ENCODE results near the gene ARHGAP29. TPM values are rescaled to one million over a fixed set of nuclear protein-coding genes. Genes with fewer than 3 reads are reported as not detected.
"Not testable (repeated sequence)": the region's sequence is repeated elsewhere in the genome, so short reads cannot be mapped to it uniquely, and the experiment has no call there.

The ARHGAP29 gene
- total RNA-seq, 1 donor from 2014 or later: 42.7 TPM

DNA sequence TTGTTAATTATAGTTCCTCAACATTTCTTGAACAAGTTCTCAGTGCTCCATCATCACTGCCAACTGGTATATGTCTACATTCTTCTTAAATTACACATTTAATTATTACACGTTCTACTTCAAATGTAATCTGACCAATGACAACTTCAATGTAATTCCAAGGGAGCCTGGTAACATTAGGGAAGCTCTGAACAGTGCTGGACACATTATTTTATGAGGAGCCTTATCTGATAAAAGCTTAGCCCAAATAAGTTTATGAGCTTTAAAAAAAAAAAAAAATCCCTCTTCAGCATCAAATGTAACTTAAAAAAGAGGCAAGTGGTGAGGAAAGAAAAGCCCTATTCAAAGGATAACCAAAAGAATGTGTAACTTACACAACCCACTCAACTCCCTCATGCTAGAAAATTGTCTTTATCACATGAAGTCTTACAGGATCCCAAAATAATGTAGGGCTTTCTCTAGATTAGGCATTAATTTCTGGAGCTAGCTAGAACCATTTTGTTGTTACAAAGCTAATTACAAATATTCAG, 81.2 kb downstream of the ARHGAP29 start:
- H3K4me3 Mint-ChIP-seq: no peak overlapping the region
- peaks cover 8% of the 10 kb centered on the region for H3K9me3 Mint-ChIP-seq
- H3K27me3 Mint-ChIP-seq: no peaks in the 10 kb centered on the region
- H3K27ac Mint-ChIP-seq: no peak overlapping the region
- H3K36me3 Mint-ChIP-seq: no peaks in the 10 kb centered on the region
- TF ChIP-seq, protein P1, sequence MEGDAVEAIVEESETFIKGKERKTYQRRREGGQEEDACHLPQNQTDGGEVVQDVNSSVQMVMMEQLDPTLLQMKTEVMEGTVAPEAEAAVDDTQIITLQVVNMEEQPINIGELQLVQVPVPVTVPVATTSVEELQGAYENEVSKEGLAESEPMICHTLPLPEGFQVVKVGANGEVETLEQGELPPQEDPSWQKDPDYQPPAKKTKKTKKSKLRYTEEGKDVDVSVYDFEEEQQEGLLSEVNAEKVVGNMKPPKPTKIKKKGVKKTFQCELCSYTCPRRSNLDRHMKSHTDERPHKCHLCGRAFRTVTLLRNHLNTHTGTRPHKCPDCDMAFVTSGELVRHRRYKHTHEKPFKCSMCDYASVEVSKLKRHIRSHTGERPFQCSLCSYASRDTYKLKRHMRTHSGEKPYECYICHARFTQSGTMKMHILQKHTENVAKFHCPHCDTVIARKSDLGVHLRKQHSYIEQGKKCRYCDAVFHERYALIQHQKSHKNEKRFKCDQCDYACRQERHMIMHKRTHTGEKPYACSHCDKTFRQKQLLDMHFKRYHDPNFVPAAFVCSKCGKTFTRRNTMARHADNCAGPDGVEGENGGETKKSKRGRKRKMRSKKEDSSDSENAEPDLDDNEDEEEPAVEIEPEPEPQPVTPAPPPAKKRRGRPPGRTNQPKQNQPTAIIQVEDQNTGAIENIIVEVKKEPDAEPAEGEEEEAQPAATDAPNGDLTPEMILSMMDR (conservative IDR thresholded peaks at IDR 0.05): no peak
- DNase-seq (ENCODE audit: extremely low spot score, unreplicated experiment): no peak
- no peaks in the 10 kb centered on the region for H3K4me1 Mint-ChIP-seq (ENCODE audit: unreplicated experiment)

DNA sequence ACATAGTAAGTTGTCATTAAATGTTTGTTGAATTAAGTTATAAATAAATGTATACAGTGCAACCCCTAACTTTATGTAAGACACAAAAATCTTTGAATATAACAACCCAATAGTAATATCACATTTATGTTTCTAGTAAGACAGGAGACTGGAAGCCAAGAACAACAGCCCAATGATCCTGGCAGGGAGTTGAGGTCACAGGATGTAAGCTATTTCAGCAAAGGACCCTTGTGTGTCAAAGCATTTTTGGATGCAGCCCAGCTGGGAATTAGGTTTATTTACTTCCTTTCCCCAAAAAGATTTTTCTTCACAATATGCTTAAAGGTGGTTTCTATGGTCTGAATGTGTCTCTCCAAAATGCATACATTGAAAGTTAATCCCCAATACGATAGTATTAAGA, 82.4 kb downstream of the ARHGAP29 start:
- Mint-ChIP-seq H3K9me3 (peaks cover 8% of the 10 kb centered on the region), H3K36me3 (no peaks in the 10 kb centered on the region), H3K27ac (no peak overlapping the region), H3K4me1 (ENCODE audit: unreplicated experiment) (no peaks in the 10 kb centered on the region), H3K4me3 (no peak overlapping the region), H3K27me3 (no peaks in the 10 kb centered on the region)
- TF ChIP-seq, protein P1 (conservative IDR thresholded peaks at IDR 0.05): no peak
- DNase-seq (ENCODE audit: extremely low spot score, unreplicated experiment): no peak

DNA sequence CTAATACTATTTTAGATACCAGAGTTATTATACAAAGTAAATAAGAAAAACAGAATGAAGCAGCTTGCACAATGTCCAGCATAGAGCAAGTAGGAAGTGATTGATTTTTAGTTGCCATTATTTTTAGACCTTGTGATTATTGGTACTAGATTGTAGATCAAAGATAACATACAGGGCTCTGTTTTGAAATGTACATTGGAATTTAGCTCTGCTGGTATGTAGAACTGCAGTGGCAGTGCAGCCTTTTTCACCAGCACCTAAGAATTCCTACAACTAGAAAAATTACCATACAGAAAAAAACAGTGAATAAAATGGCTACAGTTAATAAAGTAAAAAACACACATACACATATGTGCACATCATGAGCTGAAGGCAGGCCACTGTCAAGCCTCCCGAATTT, 84.3 kb downstream of the ARHGAP29 start:
- H3K27me3 Mint-ChIP-seq: no peaks in the 10 kb centered on the region
- TF ChIP-seq, protein P1 (conservative IDR thresholded peaks at IDR 0.05): no peak
- H3K27ac Mint-ChIP-seq: no peak overlapping the region
- H3K36me3 Mint-ChIP-seq: no peaks in the 10 kb centered on the region
- no peaks in the 10 kb centered on the region for H3K4me1 Mint-ChIP-seq (ENCODE audit: unreplicated experiment)
- H3K9me3 Mint-ChIP-seq: peaks cover 4% of the 10 kb centered on the region
- no peak for DNase-seq (ENCODE audit: extremely low spot score, unreplicated experiment)
- H3K4me3 Mint-ChIP-seq: no peak overlapping the region

DNA sequence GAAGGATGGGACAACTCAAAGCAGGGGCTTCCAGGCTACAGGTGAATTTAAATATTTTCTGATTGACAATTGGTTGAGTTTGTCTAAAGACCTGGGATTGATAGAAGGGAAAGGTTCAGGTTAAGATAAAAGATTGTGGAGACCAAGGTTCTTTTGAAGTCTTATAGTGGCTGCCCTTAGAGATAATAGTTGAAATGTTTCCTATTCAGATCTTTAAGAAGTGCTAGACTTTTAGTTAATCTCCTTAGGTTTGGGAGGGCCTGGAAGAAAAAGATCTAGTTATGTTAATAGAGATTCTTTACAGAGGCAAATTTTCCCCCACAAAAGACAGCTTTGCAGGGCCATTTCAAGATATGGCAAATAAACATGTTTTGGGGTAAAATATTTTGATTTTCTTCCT, 88.2 kb downstream of the ARHGAP29 start:
- not testable (repeated sequence) for H3K36me3 Mint-ChIP-seq, H3K9me3 Mint-ChIP-seq

DNA sequence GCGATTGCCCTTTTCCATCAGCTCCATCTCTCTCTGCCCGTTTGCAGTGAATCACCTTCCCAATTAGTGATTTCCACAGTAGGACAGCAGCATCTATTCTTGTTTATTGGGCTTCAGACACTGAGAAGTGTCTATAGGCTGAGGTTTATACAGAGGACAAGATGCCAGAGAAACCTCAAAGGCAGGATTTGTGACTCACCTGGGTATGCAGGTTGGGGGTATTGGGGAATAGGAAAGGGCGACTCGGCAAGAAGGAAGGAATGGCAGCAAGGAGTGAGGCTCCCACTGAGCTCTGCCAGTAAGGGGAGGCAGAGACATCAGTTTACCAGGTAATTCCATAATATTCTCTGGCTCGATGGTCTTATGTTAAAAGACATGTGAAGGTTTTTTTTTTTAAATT, 91.1 kb downstream of the ARHGAP29 start:
- Mint-ChIP-seq H3K4me3 (no peak overlapping the region), H3K27me3 (no peaks in the 10 kb centered on the region), H3K36me3 (no peaks in the 10 kb centered on the region), H3K27ac (no peak overlapping the region), H3K4me1 (ENCODE audit: unreplicated experiment) (no peaks in the 10 kb centered on the region), H3K9me3 (no peaks in the 10 kb centered on the region)
- TF ChIP-seq, protein P1 (conservative IDR thresholded peaks at IDR 0.05): no peak
- no peak for DNase-seq (ENCODE audit: extremely low spot score, unreplicated experiment)

More for the DNA sequence above, 88.2 kb downstream of the ARHGAP29 start:
- not testable (repeated sequence) for H3K4me3 Mint-ChIP-seq; H3K27me3 Mint-ChIP-seq; DNase-seq (ENCODE audit: extremely low spot score, unreplicated experiment); H3K27ac Mint-ChIP-seq; H3K4me1 Mint-ChIP-seq (ENCODE audit: unreplicated experiment)

DNA sequence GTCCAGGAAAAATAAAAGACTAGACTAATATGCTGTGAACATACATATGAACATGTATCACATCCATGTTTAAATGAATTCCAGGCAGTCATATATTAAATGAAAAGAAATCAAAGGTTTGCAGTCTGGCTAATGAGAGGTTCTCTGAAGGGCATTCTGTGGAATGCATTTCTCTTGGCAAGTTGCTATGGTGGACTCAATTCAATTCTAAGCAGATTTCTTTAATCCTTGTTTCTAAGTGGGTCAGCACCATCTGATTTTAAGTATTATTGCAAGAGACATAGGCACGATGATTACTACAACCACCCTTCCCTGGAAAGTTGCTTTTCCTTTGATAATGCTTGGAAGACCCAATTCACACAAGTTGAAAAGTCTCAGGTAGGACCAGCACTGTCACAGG, 92.5 kb downstream of the ARHGAP29 start:
- H3K27ac Mint-ChIP-seq: no peak overlapping the region
- H3K27me3 Mint-ChIP-seq: no peaks in the 10 kb centered on the region
- no peaks in the 10 kb centered on the region for H3K4me1 Mint-ChIP-seq (ENCODE audit: unreplicated experiment)
- no peak overlapping the region for H3K4me3 Mint-ChIP-seq
- H3K36me3 Mint-ChIP-seq: no peaks in the 10 kb centered on the region
- no peak for DNase-seq (ENCODE audit: extremely low spot score, unreplicated experiment)
- H3K9me3 Mint-ChIP-seq: no peaks in the 10 kb centered on the region
- TF ChIP-seq, protein P1 (conservative IDR thresholded peaks at IDR 0.05): no peak

Data from type B pancreatic cell (in vitro differentiated cells).